ENCODE measurements around the gene RPUSD3.
"Not testable (repeated sequence)": the region's sequence is repeated elsewhere in the genome, so short reads cannot be mapped to it uniquely, and the experiment has no call there.

RPUSD3 gene

GRCh38 chr3:9843715-9844438 lies at the start of gene RPUSD3:
Gene RPUSD3, minus strand, starts transcription at chr3:9844008. Its CDS starts 18 bp downstream, at chr3:9843990.
- peak; percentile 57 for DNase-seq

GRCh38 chr3:9891072-9891622 lies 47.3 kb upstream of the RPUSD3 start:
- no peak for DNase-seq

- DNase-seq, result peak; percentile 58
Measured at GRCh38 chr3:9890249-9891071, 46.7 kb upstream of the RPUSD3 start, which contains the start of gene JAGN1. Gene JAGN1, plus strand, starts transcription at chr3:9890610. Its CDS starts 113 bp downstream, at chr3:9890723.

- no peak for DNase-seq
Measured at GRCh38 chr3:9889405-9889804, 45.6 kb upstream of the RPUSD3 start.

- no peak for DNase-seq
Measured at GRCh38 chr3:9888540-9888939, 44.7 kb upstream of the RPUSD3 start.

GRCh38 chr3:9887480-9887879 lies 43.7 kb upstream of the RPUSD3 start:
- no peak for DNase-seq

- DNase-seq, result no peak
Measured at GRCh38 chr3:9886328-9886727, 42.5 kb upstream of the RPUSD3 start.

- DNase-seq, result no peak
Measured at GRCh38 chr3:9884555-9885165, 40.9 kb upstream of the RPUSD3 start.

- DNase-seq, result no peak
Measured at GRCh38 chr3:9883706-9884554, 40.1 kb upstream of the RPUSD3 start.

GRCh38 chr3:9881441-9881840 lies 37.6 kb upstream of the RPUSD3 start:
- DNase-seq, result no peak

- DNase-seq, result no peak
Measured at GRCh38 chr3:9879830-9880549, 36.2 kb upstream of the RPUSD3 start, which contains the start of gene CIDEC. Gene CIDEC, minus strand, starts transcription at chr3:9880253. Its CDS starts 1,767 bp downstream, at chr3:9878486.

- no peak for DNase-seq
Measured at GRCh38 chr3:9878700-9879099, 34.9 kb upstream of the RPUSD3 start.

- DNase-seq, result no peak
Measured at GRCh38 chr3:9876991-9877390, 33.2 kb upstream of the RPUSD3 start.

- not testable (repeated sequence) for DNase-seq
Measured at GRCh38 chr3:9876255-9876654, 32.4 kb upstream of the RPUSD3 start.

- no peak for DNase-seq
Measured at GRCh38 chr3:9875448-9875847, 31.6 kb upstream of the RPUSD3 start.

GRCh38 chr3:9872067-9872466 lies 28.3 kb upstream of the RPUSD3 start:
- DNase-seq, result not testable (repeated sequence)

- no peak for DNase-seq
Measured at GRCh38 chr3:9870978-9871377, 27.2 kb upstream of the RPUSD3 start.

GRCh38 chr3:9869955-9870354 lies 26.1 kb upstream of the RPUSD3 start:
- no peak for DNase-seq

GRCh38 chr3:9867106-9867505 lies 23.3 kb upstream of the RPUSD3 start:
- DNase-seq, result no peak

GRCh38 chr3:9866639-9867038 lies 22.8 kb upstream of the RPUSD3 start:
- DNase-seq, result no peak

GRCh38 chr3:9865125-9865637 lies 21.4 kb upstream of the RPUSD3 start:
- DNase-seq, result not testable (repeated sequence)

Data from NCI-H446 treated with DMSO at 0.1 percent for 48 hours (cell line).